HFFc6 (cell line): Measurements from ENCODE around the gene NFATC3. TPM values are rescaled to one million over a fixed set of nuclear protein-coding genes. Genes with fewer than 3 reads are reported as not detected.
A peak's percentile ranks its signal among the peaks of the same experiment; 100 is the strongest.

ENCODE experiments used
- DNase-seq: peaks from one replicate; pipeline ENCODE4 v3.0.0-alpha.2; 2018
- H3K27ac Mint-ChIP-seq: 2 replicates; pipeline ENCODE4 v1.8.0; 2020; ENCODE audit warnings: mild to moderate bottlenecking, mixed read lengths
- H3K27me3 Mint-ChIP-seq: 2 replicates; pipeline ENCODE4 v1.8.0; 2021; ENCODE audit warnings: mild to moderate bottlenecking, moderate library complexity, mixed read lengths; ENCODE audit not compliant: insufficient read depth
- H3K36me3 Mint-ChIP-seq: 2 replicates; pipeline ENCODE4 v1.8.0; 2021; ENCODE audit warnings: low read depth, mixed read lengths
- H3K4me1 Mint-ChIP-seq: 2 replicates; pipeline ENCODE4 v1.8.0; 2020; ENCODE audit warnings: low read depth, mixed read lengths
- H3K4me3 Mint-ChIP-seq: 2 replicates; pipeline ENCODE4 v1.8.0; 2020; ENCODE audit warnings: mild to moderate bottlenecking, moderate library complexity, mixed read lengths
- H3K9me3 Mint-ChIP-seq: 2 replicates; pipeline ENCODE4 v1.8.0; 2020; ENCODE audit warnings: mild to moderate bottlenecking, mixed read lengths
- CTCF ChIP-seq: fragments of 200-600 bp; sonication (generic); IDR thresholded peaks from 2 replicates; pipeline ENCODE4 v1.5.0; 2021; ENCODE audit warnings: antibody characterized with exemption, mild to moderate bottlenecking
- total RNA-seq, 6 experiments: library from RNA; stranded (reverse); fragmentation: NEBNext Ultra II Directional; extraction: Animal tissue kit (Norgen Biotek cat#: 25700); gene quantifications; 2 replicates in 1 of 6; 3 replicates in 5 of 6; pipeline ENCODE4 v1.2.3, GENCODE V29; 2021

The NFATC3 gene
- total RNA-seq, 6 experiments from 2014 or later, result 17.2 to 20.7 (median 19.9) TPM

- H3K9me3 Mint-ChIP-seq, result no peaks in the 10 kb centered on the region
- H3K4me1 Mint-ChIP-seq, result peaks cover 45% of the 10 kb centered on the region
- peak overlapping the region; percentile 84 for H3K27ac Mint-ChIP-seq
- H3K4me3 Mint-ChIP-seq, result peak overlapping the region; percentile 83; the same call in 1 of the 2 replicates
- DNase-seq, result peak; percentile 48
- H3K36me3 Mint-ChIP-seq, result no peaks in the 10 kb centered on the region
- TF ChIP-seq CTCF, result no peak; the same call in 1 of the 2 replicates
- H3K27me3 Mint-ChIP-seq, result peaks cover 1% of the 10 kb centered on the region; the same call in 1 of the 2 replicates
Observed at GRCh38 chr16:68083861-68084503, 1.2 kb upstream of the NFATC3 start.

- Mint-ChIP-seq H3K36me3 (no peaks in the 10 kb centered on the region), H3K27me3 (peaks cover under 1% of the 10 kb centered on the region; the same call in 1 of the 2 replicates), H3K4me1 (peaks cover 48% of the 10 kb centered on the region), H3K27ac (peak overlapping the region; percentile 84), H3K9me3 (no peaks in the 10 kb centered on the region), H3K4me3 (peak overlapping the region; percentile 83)
- TF ChIP-seq CTCF, result no peak
- DNase-seq, result peak; percentile 79
Observed at GRCh38 chr16:68084504-68085258, 489 bp upstream of the NFATC3 start.

GRCh38 chr16:68086336-68086841, 1.2 kb downstream of the NFATC3 start:
- Mint-ChIP-seq H3K4me3 (peak overlapping the region; percentile 90), H3K27me3 (no peaks in the 10 kb centered on the region), H3K4me1 (peaks cover 61% of the 10 kb centered on the region), H3K36me3 (no peaks in the 10 kb centered on the region), H3K27ac (peak overlapping the region; percentile 58), H3K9me3 (no peaks in the 10 kb centered on the region)
- no peak for TF ChIP-seq CTCF
- DNase-seq, result peak; percentile 49

- H3K4me1 Mint-ChIP-seq, result peaks cover 61% of the 10 kb centered on the region
- peak overlapping the region; percentile 58 for H3K27ac Mint-ChIP-seq
Observed at GRCh38 chr16:68086860-68087268, 1.7 kb downstream of the NFATC3 start.

GRCh38 chr16:68087688-68088087, 2.5 kb downstream of the NFATC3 start:
- TF ChIP-seq CTCF, result no peak
- peak overlapping the region; percentile 30; the same call in 1 of the 2 replicates for H3K27ac Mint-ChIP-seq

More at GRCh38 chr16:68086860-68087268, 1.7 kb downstream of the NFATC3 start:
- peak overlapping the region; percentile 90 for H3K4me3 Mint-ChIP-seq
- TF ChIP-seq CTCF, result no peak
- H3K27me3 Mint-ChIP-seq, result no peaks in the 10 kb centered on the region
- no peaks in the 10 kb centered on the region for H3K36me3 Mint-ChIP-seq
- no peaks in the 10 kb centered on the region for H3K9me3 Mint-ChIP-seq
- no peak for DNase-seq

More at GRCh38 chr16:68087688-68088087, 2.5 kb downstream of the NFATC3 start:
- H3K27me3 Mint-ChIP-seq, result no peaks in the 10 kb centered on the region
- H3K4me1 Mint-ChIP-seq, result peaks cover 64% of the 10 kb centered on the region
- DNase-seq, result no peak
- H3K36me3 Mint-ChIP-seq, result no peaks in the 10 kb centered on the region
- no peaks in the 10 kb centered on the region for H3K9me3 Mint-ChIP-seq
- H3K4me3 Mint-ChIP-seq, result peak overlapping the region; percentile 90
